PC-9 (cell line): Measurements from ENCODE around the gene IHH.

Source experiments
- EZH2 ChIP-seq: fragments of 200-600 bp; sonication (generic); IDR thresholded peaks from 2 replicates; pipeline ENCODE4 v1.8.0; 2017; ENCODE audit warnings: antibody characterized with exemption, low read depth
- TF ChIP-seq, protein P1 (sequence below): fragments of 200-600 bp; sonication (generic); conservative IDR thresholded peaks from 2 replicates; pipeline ENCODE4 v1.6.1; 2017; ENCODE audit warnings: mixed run types, antibody characterized with exemption, mild to moderate bottlenecking, moderate library complexity

GRCh38 chr2:219081096-219081495, 20.4 kb upstream of the IHH start:
- TF ChIP-seq, protein P1, sequence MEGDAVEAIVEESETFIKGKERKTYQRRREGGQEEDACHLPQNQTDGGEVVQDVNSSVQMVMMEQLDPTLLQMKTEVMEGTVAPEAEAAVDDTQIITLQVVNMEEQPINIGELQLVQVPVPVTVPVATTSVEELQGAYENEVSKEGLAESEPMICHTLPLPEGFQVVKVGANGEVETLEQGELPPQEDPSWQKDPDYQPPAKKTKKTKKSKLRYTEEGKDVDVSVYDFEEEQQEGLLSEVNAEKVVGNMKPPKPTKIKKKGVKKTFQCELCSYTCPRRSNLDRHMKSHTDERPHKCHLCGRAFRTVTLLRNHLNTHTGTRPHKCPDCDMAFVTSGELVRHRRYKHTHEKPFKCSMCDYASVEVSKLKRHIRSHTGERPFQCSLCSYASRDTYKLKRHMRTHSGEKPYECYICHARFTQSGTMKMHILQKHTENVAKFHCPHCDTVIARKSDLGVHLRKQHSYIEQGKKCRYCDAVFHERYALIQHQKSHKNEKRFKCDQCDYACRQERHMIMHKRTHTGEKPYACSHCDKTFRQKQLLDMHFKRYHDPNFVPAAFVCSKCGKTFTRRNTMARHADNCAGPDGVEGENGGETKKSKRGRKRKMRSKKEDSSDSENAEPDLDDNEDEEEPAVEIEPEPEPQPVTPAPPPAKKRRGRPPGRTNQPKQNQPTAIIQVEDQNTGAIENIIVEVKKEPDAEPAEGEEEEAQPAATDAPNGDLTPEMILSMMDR, result no peak
- no peak for TF ChIP-seq EZH2
